Neutrophil (primary cell): ENCODE measurements around the gene REEP1.

ENCODE experiments used
- H3K27ac ChIP-seq: fragments of 200-600 bp; sonication (generic); 2 replicates; pipeline ENCODE4 v1.5.1; 2016; ENCODE audit warnings: mild to moderate bottlenecking, moderate library complexity
- H3K27me3 ChIP-seq: fragments of 200-600 bp; sonication (generic); 2 replicates; pipeline ENCODE4 v1.6.0; 2016; ENCODE audit warnings: mild to moderate bottlenecking
- H3K36me3 ChIP-seq: fragments of 200-600 bp; sonication (generic); 2 replicates; pipeline ENCODE4 v1.5.1; 2017
- H3K4me1 ChIP-seq, 2 experiments: fragments of 200-600 bp in 1 of 2; sonication (generic) in 1 of 2; 1 replicate in 1 of 2; 2 replicates in 1 of 2; pipeline versions ENCODE4 v1.5.1 to v1.6.1; 2013 to 2016; ENCODE audit warnings: low read depth in 1 of 2, low read length in 1 of 2, mild to moderate bottlenecking in 1 of 2, moderate library complexity in 1 of 2; ENCODE audit not compliant: control insufficient read depth in 1 of 2, insufficient read depth in 1 of 2
- H3K4me3 ChIP-seq, 2 experiments: fragments of 200-600 bp in 1 of 2; sonication (generic) in 1 of 2; 1 replicate in 1 of 2; 2 replicates in 1 of 2; pipeline ENCODE4 v1.5.1; 2013 to 2016; ENCODE audit warnings: low read depth in 1 of 2, low read length in 1 of 2, mild to moderate bottlenecking in 1 of 2, moderate library complexity in 1 of 2
- H3K9me3 ChIP-seq: fragments of 200-600 bp; sonication (generic); 2 replicates; pipeline ENCODE4 v1.5.1; 2016
- TF ChIP-seq, protein P1 (sequence below): fragments of 200-600 bp; sonication (generic); IDR thresholded peaks from 2 replicates; pipeline ENCODE4 v1.5.1; 2016; ENCODE audit warnings: antibody characterized with exemption

Gene REEP1

GRCh38 chr2:86313341-86313740 lies 24.1 kb downstream of the REEP1 start:
- no peak overlapping the region for H3K4me3 ChIP-seq
- no peaks in the 10 kb centered on the region for H3K36me3 ChIP-seq
- peaks cover 15% of the 10 kb centered on the region for H3K27me3 ChIP-seq
- no peaks in the 10 kb centered on the region for H3K9me3 ChIP-seq
- H3K4me1 ChIP-seq, result no peaks in the 10 kb centered on the region
- no peak overlapping the region for H3K27ac ChIP-seq
- TF ChIP-seq, protein P1, sequence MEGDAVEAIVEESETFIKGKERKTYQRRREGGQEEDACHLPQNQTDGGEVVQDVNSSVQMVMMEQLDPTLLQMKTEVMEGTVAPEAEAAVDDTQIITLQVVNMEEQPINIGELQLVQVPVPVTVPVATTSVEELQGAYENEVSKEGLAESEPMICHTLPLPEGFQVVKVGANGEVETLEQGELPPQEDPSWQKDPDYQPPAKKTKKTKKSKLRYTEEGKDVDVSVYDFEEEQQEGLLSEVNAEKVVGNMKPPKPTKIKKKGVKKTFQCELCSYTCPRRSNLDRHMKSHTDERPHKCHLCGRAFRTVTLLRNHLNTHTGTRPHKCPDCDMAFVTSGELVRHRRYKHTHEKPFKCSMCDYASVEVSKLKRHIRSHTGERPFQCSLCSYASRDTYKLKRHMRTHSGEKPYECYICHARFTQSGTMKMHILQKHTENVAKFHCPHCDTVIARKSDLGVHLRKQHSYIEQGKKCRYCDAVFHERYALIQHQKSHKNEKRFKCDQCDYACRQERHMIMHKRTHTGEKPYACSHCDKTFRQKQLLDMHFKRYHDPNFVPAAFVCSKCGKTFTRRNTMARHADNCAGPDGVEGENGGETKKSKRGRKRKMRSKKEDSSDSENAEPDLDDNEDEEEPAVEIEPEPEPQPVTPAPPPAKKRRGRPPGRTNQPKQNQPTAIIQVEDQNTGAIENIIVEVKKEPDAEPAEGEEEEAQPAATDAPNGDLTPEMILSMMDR, result no peak

DNA sequence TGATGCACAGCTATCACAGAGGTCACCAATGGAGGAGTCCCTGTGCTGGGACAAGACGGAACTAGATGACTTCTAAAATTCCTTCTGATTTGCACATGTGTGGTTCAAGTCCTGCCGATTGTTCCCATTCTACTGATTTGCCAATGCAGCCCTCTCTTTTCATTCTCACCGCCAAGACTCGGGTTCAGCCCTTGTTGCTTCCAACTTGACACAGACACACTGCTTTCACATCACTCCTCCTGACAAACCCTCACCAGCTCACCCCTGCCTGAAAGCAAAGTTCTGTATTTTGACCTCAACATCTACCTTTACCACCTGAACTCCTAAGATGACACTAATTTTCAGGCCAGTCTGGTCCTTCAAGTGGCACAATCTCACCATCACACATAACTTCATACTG lies 25.5 kb downstream of the REEP1 start:
- Histone ChIP-seq H3K27ac (no peak overlapping the region), H3K36me3 (no peaks in the 10 kb centered on the region)
- TF ChIP-seq, protein P1, result no peak

DNA sequence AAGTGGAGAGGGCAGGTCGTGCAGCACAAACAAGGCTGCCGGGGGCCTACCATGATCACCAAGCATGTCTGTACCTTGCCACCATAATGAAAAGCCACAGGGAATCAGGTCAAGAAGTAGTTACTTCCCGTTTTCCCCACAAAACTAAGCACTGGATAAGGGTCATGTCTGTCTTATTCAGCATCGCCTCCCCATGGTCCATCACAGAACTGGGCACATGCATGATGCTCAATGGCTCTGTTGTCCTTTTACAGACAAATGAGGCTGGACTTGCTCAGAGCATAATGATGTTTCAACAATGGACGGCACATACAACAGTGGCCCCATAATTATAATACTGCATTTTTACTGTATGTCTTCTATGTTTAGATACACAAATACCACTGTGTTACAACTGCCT lies 27.5 kb downstream of the REEP1 start:
- Histone ChIP-seq H3K4me1 (no peaks in the 10 kb centered on the region), H3K9me3 (no peaks in the 10 kb centered on the region), H3K36me3 (no peaks in the 10 kb centered on the region), H3K27me3 (peaks cover 22% of the 10 kb centered on the region), H3K4me3 (no peak overlapping the region), H3K27ac (no peak overlapping the region)
- TF ChIP-seq, protein P1, result no peak

More for the DNA sequence above, 25.5 kb downstream of the REEP1 start:
- Histone ChIP-seq H3K4me3 (no peak overlapping the region), H3K4me1 (no peaks in the 10 kb centered on the region), H3K9me3 (no peaks in the 10 kb centered on the region), H3K27me3 (peaks cover 15% of the 10 kb centered on the region)

DNA sequence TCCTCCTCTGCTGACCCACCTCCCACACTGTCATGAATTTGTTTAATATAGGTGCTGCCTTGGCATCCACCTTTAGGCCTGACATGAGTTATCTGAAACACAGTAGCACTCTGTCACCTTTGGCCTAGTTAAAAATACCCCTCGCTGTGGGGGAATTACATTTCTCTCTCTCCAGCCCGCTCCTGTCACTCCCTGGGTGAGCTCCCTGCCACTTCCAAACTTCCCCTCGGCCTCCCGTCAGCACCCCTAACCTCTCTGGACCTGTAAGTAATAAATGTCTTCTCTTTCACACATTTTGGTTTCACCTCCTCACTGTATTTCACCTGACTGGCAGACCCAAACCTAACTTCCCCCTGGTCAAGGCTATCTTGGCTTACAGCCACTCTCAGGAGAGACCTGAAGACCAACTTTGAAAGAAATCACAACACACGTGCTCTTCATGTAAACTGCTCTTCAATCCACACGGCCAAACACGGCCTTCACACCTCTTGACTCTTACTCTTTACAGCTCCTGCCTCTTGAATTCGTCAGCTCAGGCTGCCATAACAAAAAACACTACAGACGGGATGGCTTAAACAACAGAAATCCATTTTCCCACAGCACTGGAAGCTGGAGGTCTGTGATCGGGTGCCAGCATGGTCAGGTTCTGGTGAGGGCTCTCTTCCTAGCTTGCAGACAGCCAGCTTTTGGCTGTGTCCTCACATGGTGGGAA lies 28.3 kb downstream of the REEP1 start:
- H3K36me3 ChIP-seq, result no peaks in the 10 kb centered on the region
- no peaks in the 10 kb centered on the region for H3K9me3 ChIP-seq
- no peak overlapping the region for H3K4me3 ChIP-seq
- H3K4me1 ChIP-seq, result no peaks in the 10 kb centered on the region
- H3K27me3 ChIP-seq, result peaks cover 25% of the 10 kb centered on the region
- TF ChIP-seq, protein P1, result no peak
- H3K27ac ChIP-seq, result no peak overlapping the region

- TF ChIP-seq, protein P1, result no peak
- Histone ChIP-seq H3K27ac (no peak overlapping the region), H3K9me3 (no peaks in the 10 kb centered on the region), H3K4me3 (no peak overlapping the region), H3K27me3 (peaks cover 22% of the 10 kb centered on the region), H3K36me3 (no peaks in the 10 kb centered on the region), H3K4me1 (no peaks in the 10 kb centered on the region)
Measured at GRCh38 chr2:86308356-86308755, 29.1 kb downstream of the REEP1 start.
